Mononuclear cell (primary cell): ENCODE results near the gene ZC3H18. TPM values are rescaled to one million over a fixed set of nuclear protein-coding genes. Genes with fewer than 3 reads are reported as not detected.
A peak's percentile ranks its signal among the peaks of the same experiment; 100 is the strongest.

Experiments used
- H3K27me3 ChIP-seq: 2 replicates; pipeline ENCODE4 v1.6.0; 2011; ENCODE audit warnings: low read length, control low read depth; ENCODE audit not compliant: insufficient read depth
- H3K4me1 ChIP-seq: 2 replicates; pipeline ENCODE4 v1.5.1; 2011; ENCODE audit warnings: mild to moderate bottlenecking, low read length, control low read depth; ENCODE audit not compliant: insufficient read depth
- H3K4me3 ChIP-seq: 2 replicates; pipeline ENCODE4 v1.5.1; 2011; ENCODE audit warnings: mild to moderate bottlenecking, low read length, moderate library complexity
- H3K9me3 ChIP-seq: 2 replicates; pipeline ENCODE4 v1.5.1; 2011; ENCODE audit warnings: low read depth, mild to moderate bottlenecking, control low read depth, low read length
- total RNA-seq: library from RNA; depleted of rRNA; stranded (reverse); fragments of >200 nt; gene quantifications from one replicate; pipeline ENCODE4 v1.2.3, GENCODE V29; 2012

ZC3H18 gene
- total RNA-seq, 1 donor, result 24.7 TPM

GRCh38 chr16:88530051-88530857, 39.9 kb upstream of the ZC3H18 start:
- H3K9me3 ChIP-seq, result no peaks in the 10 kb centered on the region
- H3K4me1 ChIP-seq, result peaks cover 6% of the 10 kb centered on the region

GRCh38 chr16:88530858-88531203, 39.4 kb upstream of the ZC3H18 start:
- Histone ChIP-seq H3K9me3 (no peaks in the 10 kb centered on the region), H3K4me3 (no peak overlapping the region), H3K4me1 (peaks cover 9% of the 10 kb centered on the region), H3K27me3 (no peaks in the 10 kb centered on the region)

More at GRCh38 chr16:88530051-88530857, 39.9 kb upstream of the ZC3H18 start:
- Histone ChIP-seq H3K27me3 (no peaks in the 10 kb centered on the region), H3K4me3 (no peak overlapping the region)

GRCh38 chr16:88531346-88531745, 38.9 kb upstream of the ZC3H18 start:
- no peak overlapping the region for H3K4me3 ChIP-seq
- peaks cover 9% of the 10 kb centered on the region for H3K4me1 ChIP-seq
- no peaks in the 10 kb centered on the region for H3K9me3 ChIP-seq
- no peaks in the 10 kb centered on the region for H3K27me3 ChIP-seq

GRCh38 chr16:88531931-88532433, 38.2 kb upstream of the ZC3H18 start:
- peaks cover 9% of the 10 kb centered on the region for H3K4me1 ChIP-seq
- no peak overlapping the region for H3K4me3 ChIP-seq
- H3K9me3 ChIP-seq, result no peaks in the 10 kb centered on the region
- no peaks in the 10 kb centered on the region for H3K27me3 ChIP-seq

- H3K9me3 ChIP-seq, result no peaks in the 10 kb centered on the region
- H3K27me3 ChIP-seq, result no peaks in the 10 kb centered on the region
- H3K4me1 ChIP-seq, result peaks cover 9% of the 10 kb centered on the region
- no peak overlapping the region for H3K4me3 ChIP-seq
Measured at GRCh38 chr16:88532434-88533241, 37.6 kb upstream of the ZC3H18 start.

- Histone ChIP-seq H3K9me3 (no peaks in the 10 kb centered on the region), H3K27me3 (no peaks in the 10 kb centered on the region), H3K4me3 (no peak overlapping the region), H3K4me1 (peaks cover 9% of the 10 kb centered on the region)
Measured at GRCh38 chr16:88533381-88533917, 36.8 kb upstream of the ZC3H18 start.

- Histone ChIP-seq H3K4me1 (peaks cover 9% of the 10 kb centered on the region), H3K4me3 (peak overlapping the region; percentile 54), H3K9me3 (no peaks in the 10 kb centered on the region), H3K27me3 (no peaks in the 10 kb centered on the region)
Measured at GRCh38 chr16:88533932-88534637, 36.1 kb upstream of the ZC3H18 start.

GRCh38 chr16:88534638-88535190, 35.5 kb upstream of the ZC3H18 start:
- Histone ChIP-seq H3K4me3 (peak overlapping the region; percentile 54), H3K4me1 (peaks cover 9% of the 10 kb centered on the region), H3K27me3 (peaks cover 2% of the 10 kb centered on the region), H3K9me3 (no peaks in the 10 kb centered on the region)

- Histone ChIP-seq H3K4me1 (peaks cover 9% of the 10 kb centered on the region), H3K27me3 (peaks cover 3% of the 10 kb centered on the region), H3K9me3 (no peaks in the 10 kb centered on the region), H3K4me3 (no peak overlapping the region)
Measured at GRCh38 chr16:88535191-88535856, 34.9 kb upstream of the ZC3H18 start.

- no peaks in the 10 kb centered on the region for H3K9me3 ChIP-seq
- H3K4me3 ChIP-seq, result no peak overlapping the region
- H3K4me1 ChIP-seq, result peaks cover 9% of the 10 kb centered on the region
- peaks cover 3% of the 10 kb centered on the region for H3K27me3 ChIP-seq
Measured at GRCh38 chr16:88535857-88536222, 34.4 kb upstream of the ZC3H18 start.

GRCh38 chr16:88536510-88536909, 33.7 kb upstream of the ZC3H18 start:
- Histone ChIP-seq H3K4me1 (peaks cover 9% of the 10 kb centered on the region), H3K4me3 (no peak overlapping the region), H3K27me3 (peaks cover 3% of the 10 kb centered on the region), H3K9me3 (no peaks in the 10 kb centered on the region)

- Histone ChIP-seq H3K27me3 (peaks cover 3% of the 10 kb centered on the region), H3K9me3 (no peaks in the 10 kb centered on the region), H3K4me3 (no peak overlapping the region), H3K4me1 (peaks cover 9% of the 10 kb centered on the region)
Measured at GRCh38 chr16:88536971-88537751, 33.0 kb upstream of the ZC3H18 start.

GRCh38 chr16:88537859-88538258, 32.3 kb upstream of the ZC3H18 start:
- H3K27me3 ChIP-seq, result peaks cover 3% of the 10 kb centered on the region
- peaks cover under 1% of the 10 kb centered on the region for H3K9me3 ChIP-seq
- peaks cover 9% of the 10 kb centered on the region for H3K4me1 ChIP-seq
- no peak overlapping the region for H3K4me3 ChIP-seq
